C4-2B (cell line): Measurements from ENCODE around the gene WEE1.

ENCODE experiments used
- CTCF ChIP-seq: fragments of 450-650 bp; conservative IDR thresholded peaks from 2 replicates; pipeline ENCODE4 v1.5.1; 2017; ENCODE audit warnings: mild to moderate bottlenecking
- ZFX ChIP-seq: fragments of 450-650 bp; IDR thresholded peaks from 2 replicates; pipeline ENCODE4 v1.6.1; 2017

- TF ChIP-seq CTCF (no peak), ZFX (no peak)
Measured at GRCh38 chr11:9533736-9534473, 39.6 kb upstream of the WEE1 start.
